ENCODE data around the gene PLEKHH1.

DNA sequence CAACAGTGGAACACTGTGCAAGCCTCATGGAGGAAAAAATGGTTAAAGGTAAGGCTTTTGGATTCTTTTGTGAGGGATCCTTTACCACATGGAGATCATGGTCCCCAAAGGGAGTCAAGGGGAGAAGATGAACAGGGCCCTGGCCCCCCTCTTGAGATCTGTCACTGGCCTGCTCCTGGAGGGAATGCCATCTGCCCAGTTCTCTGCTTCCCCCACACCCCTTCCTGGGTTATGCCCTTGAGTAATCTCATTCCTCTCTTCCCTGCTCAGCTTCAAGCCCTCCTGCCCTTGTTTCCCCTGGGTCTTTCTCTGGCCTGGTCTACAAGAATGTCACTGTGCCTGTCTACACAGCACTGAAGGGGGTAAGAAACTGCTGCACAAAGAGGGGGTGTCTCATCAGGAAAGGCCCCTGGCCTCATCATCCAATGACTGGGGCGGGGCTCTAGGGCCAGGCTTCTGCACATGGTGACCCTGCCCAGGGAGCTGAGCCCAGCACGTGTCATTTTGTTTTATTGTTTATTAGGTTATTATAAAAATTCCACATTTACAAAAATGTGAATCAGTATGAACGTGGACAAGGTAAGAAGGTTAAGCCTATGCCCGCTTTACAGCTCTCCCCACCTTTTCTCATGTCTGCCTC lies 36.7 kb downstream of the PLEKHH1 start:
- TF ChIP-seq SIN3A (IDR thresholded peaks at IDR 0.05; ENCODE audit: borderline replicate concordance, insufficient read depth, low read depth, low read length) = no peak
- TF ChIP-seq, protein P1, sequence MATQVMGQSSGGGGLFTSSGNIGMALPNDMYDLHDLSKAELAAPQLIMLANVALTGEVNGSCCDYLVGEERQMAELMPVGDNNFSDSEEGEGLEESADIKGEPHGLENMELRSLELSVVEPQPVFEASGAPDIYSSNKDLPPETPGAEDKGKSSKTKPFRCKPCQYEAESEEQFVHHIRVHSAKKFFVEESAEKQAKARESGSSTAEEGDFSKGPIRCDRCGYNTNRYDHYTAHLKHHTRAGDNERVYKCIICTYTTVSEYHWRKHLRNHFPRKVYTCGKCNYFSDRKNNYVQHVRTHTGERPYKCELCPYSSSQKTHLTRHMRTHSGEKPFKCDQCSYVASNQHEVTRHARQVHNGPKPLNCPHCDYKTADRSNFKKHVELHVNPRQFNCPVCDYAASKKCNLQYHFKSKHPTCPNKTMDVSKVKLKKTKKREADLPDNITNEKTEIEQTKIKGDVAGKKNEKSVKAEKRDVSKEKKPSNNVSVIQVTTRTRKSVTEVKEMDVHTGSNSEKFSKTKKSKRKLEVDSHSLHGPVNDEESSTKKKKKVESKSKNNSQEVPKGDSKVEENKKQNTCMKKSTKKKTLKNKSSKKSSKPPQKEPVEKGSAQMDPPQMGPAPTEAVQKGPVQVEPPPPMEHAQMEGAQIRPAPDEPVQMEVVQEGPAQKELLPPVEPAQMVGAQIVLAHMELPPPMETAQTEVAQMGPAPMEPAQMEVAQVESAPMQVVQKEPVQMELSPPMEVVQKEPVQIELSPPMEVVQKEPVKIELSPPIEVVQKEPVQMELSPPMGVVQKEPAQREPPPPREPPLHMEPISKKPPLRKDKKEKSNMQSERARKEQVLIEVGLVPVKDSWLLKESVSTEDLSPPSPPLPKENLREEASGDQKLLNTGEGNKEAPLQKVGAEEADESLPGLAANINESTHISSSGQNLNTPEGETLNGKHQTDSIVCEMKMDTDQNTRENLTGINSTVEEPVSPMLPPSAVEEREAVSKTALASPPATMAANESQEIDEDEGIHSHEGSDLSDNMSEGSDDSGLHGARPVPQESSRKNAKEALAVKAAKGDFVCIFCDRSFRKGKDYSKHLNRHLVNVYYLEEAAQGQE (IDR thresholded peaks at IDR 0.05; ENCODE audit: insufficient read depth in 1 of 2, low read depth in 2 of 2, low read length in 1 of 2) = no peak
- TF ChIP-seq, protein P2, sequence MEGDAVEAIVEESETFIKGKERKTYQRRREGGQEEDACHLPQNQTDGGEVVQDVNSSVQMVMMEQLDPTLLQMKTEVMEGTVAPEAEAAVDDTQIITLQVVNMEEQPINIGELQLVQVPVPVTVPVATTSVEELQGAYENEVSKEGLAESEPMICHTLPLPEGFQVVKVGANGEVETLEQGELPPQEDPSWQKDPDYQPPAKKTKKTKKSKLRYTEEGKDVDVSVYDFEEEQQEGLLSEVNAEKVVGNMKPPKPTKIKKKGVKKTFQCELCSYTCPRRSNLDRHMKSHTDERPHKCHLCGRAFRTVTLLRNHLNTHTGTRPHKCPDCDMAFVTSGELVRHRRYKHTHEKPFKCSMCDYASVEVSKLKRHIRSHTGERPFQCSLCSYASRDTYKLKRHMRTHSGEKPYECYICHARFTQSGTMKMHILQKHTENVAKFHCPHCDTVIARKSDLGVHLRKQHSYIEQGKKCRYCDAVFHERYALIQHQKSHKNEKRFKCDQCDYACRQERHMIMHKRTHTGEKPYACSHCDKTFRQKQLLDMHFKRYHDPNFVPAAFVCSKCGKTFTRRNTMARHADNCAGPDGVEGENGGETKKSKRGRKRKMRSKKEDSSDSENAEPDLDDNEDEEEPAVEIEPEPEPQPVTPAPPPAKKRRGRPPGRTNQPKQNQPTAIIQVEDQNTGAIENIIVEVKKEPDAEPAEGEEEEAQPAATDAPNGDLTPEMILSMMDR (IDR thresholded peaks at IDR 0.05) = no peak

Measured in Panc1 (cell line).